Mesodermal cell (in vitro differentiated cells): ENCODE measurements around the gene TBL1X.

Experiments used
- H3K27ac ChIP-seq: 2 replicates; pipeline ENCODE4 v1.7.0; 2013; ENCODE audit warnings: mild to moderate bottlenecking, low read depth, low read length, moderate library complexity; ENCODE audit not compliant: severe bottlenecking
- H3K36me3 ChIP-seq: 2 replicates; pipeline ENCODE4 v1.7.1; 2013; ENCODE audit warnings: mild to moderate bottlenecking, low read length, moderate library complexity; ENCODE audit not compliant: control insufficient read depth, insufficient read depth
- H3K4me1 ChIP-seq: one replicate; pipeline ENCODE4 v1.7.1; 2013; ENCODE audit warnings: mild to moderate bottlenecking, low read length; ENCODE audit not compliant: insufficient read depth, control insufficient read depth, poor library complexity, severe bottlenecking
- H3K4me3 ChIP-seq: 2 replicates; pipeline ENCODE4 v1.7.0; 2013; ENCODE audit warnings: low read length, control low read depth, mild to moderate bottlenecking; ENCODE audit not compliant: insufficient read depth, poor library complexity, severe bottlenecking; ENCODE audit errors: extremely low read depth
- H3K9me3 ChIP-seq: 2 replicates; pipeline ENCODE4 v1.7.1; 2013; ENCODE audit warnings: mild to moderate bottlenecking, low read length, moderate library complexity; ENCODE audit not compliant: control insufficient read depth
- WGBS, 2 experiments: methylation state at CpG; one replicate each; pipeline ENCODE4 v1.1.5; 2013; ENCODE audit warnings: missing lambda C conversion rate in 2 of 2; ENCODE audit not compliant: insufficient coverage in 2 of 2; 5-methylcytosine and 5-hydroxymethylcytosine counted together

TBL1X gene

DNA sequence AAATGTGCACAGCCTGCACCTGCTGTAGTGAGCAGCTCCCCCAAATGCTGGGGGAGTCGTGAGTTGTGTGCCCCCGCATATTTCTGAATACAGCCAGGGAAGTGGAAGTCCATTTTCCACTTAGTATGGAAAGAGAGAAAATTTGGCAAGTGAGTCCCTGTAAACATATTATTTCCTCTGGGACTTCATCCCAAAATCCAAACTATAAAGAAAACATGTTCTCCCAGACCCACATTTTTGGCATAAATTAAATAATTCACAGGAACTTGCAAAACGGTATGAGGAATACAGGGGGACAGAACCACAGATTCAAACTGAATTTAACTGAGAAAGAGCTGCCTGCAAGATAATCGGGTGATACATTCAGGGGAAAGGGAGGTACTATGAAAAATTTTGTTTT lies 193.6 kb downstream of the TBL1X start:
- Histone ChIP-seq H3K36me3 (peaks cover 36% of the 10 kb centered on the region), H3K27ac (no peak overlapping the region), H3K9me3 (no peaks in the 10 kb centered on the region), H3K4me3 (no peak overlapping the region), H3K4me1 (no peaks in the 10 kb centered on the region)
- 100% methylated on average over 1 of the region's 4 CpGs; no CpG with 5 or more reads in 1 of the 2 experiments for whole genome bisulfite sequencing, 2 experiments

DNA sequence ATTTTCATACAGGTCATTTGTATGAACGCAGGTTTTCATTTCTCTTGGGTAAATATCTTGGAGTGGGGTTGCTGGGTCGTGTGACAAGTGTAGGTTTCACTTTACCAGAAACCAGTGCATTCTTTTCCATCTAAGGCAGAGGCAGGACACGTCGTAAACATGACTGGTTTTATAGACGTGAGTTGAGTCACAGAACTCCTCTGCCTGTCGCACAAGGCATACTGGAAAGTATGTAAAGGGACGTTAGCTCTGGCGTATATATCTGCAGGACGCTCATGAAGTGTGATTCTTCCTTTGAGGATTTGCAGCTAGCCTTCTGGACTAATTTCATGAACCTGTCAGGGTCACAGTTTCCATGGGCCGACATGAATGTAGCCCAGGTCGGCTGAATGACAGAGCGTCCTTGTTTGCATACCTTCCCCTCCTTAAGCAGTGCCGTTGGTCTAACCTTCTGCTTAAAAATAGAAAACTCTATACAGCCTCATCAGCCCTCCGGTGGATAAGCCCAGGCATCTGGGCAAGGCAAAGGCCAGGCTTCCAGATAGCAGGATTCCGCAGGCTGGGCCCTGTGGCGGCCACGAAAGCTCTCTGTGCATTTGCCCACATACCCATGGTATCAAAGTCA lies 194.8 kb downstream of the TBL1X start:
- Histone ChIP-seq H3K36me3 (peaks cover 32% of the 10 kb centered on the region), H3K9me3 (no peaks in the 10 kb centered on the region), H3K4me3 (no peak overlapping the region), H3K27ac (no peak overlapping the region), H3K4me1 (no peaks in the 10 kb centered on the region)
- 85 to 96% methylated on average over 10 to 12 of the region's 17 CpGs for WGBS, 2 experiments

GRCh38 chrX:9662148-9662547 lies 197.3 kb downstream of the TBL1X start:
- no peak overlapping the region for H3K27ac ChIP-seq
- peaks cover 31% of the 10 kb centered on the region for H3K36me3 ChIP-seq
- H3K4me3 ChIP-seq: no peak overlapping the region
- WGBS, 2 experiments: 83% methylated on average over 2 of the region's 4 CpGs
- H3K4me1 ChIP-seq: no peaks in the 10 kb centered on the region
- H3K9me3 ChIP-seq: peaks cover 4% of the 10 kb centered on the region

GRCh38 chrX:9663216-9663615 lies 198.4 kb downstream of the TBL1X start:
- Histone ChIP-seq H3K36me3 (peaks cover 27% of the 10 kb centered on the region), H3K4me3 (no peak overlapping the region), H3K27ac (no peak overlapping the region), H3K9me3 (peaks cover 4% of the 10 kb centered on the region), H3K4me1 (no peaks in the 10 kb centered on the region)
- whole genome bisulfite sequencing, 2 experiments: 100% methylated on average over 4 of the region's 6 CpGs; no CpG with 5 or more reads in 1 of the 2 experiments

DNA sequence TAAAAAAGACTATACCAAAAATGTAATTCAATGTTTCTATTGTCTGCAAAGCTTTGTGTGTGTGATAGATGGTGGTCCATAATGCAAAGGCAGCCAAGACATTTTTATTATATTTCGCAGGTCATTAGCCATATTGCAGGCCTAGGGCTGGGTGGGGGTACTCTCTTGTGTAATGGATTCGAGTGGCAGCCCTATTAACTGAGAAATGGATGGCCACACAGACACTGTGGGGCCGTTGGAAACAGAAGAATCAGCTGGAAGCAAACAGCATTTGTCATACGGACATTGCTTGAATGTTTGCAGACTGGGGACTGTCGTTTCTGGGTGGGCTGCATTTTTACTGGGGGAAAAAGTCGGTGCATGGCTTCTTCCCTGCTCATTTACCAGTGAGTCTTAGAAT lies 199.4 kb downstream of the TBL1X start:
- H3K36me3 ChIP-seq: peaks cover 27% of the 10 kb centered on the region
- H3K27ac ChIP-seq: no peak overlapping the region
- H3K4me3 ChIP-seq: no peak overlapping the region
- WGBS, 2 experiments: 93 to 100% methylated on average over 4 of the region's 6 CpGs
- H3K9me3 ChIP-seq: peaks cover 4% of the 10 kb centered on the region
- H3K4me1 ChIP-seq: no peaks in the 10 kb centered on the region

DNA sequence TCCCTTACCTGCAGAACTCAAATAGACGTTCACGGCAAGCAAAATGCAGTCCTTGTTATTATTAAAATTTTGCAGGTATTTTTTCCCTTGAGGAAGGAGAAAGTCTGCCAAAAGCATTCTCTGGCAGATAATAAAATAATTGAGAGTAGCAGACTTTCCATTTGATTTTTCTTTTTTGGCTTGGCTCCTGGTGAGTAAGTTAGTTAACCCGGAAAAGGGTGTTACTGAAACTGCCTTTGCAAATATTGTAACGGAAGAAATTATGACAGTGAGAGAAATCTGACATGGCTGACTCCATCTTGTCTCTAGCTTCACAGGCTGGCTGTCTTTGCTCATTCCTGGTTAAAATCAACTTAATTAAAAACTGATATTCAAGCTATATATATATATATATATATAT lies 200.3 kb downstream of the TBL1X start:
- peaks cover 4% of the 10 kb centered on the region for H3K9me3 ChIP-seq
- no peak overlapping the region for H3K4me3 ChIP-seq
- H3K27ac ChIP-seq: no peak overlapping the region
- 100% methylated on average over 1 of the region's 4 CpGs; no CpG with 5 or more reads in 1 of the 2 experiments for WGBS, 2 experiments
- peaks cover 27% of the 10 kb centered on the region for H3K36me3 ChIP-seq
- H3K4me1 ChIP-seq: no peaks in the 10 kb centered on the region

GRCh38 chrX:9668537-9668936 lies 203.7 kb downstream of the TBL1X start:
- Histone ChIP-seq H3K9me3 (peaks cover 4% of the 10 kb centered on the region), H3K4me1 (no peaks in the 10 kb centered on the region), H3K36me3 (peaks cover 17% of the 10 kb centered on the region), H3K27ac (no peak overlapping the region), H3K4me3 (no peak overlapping the region)
- no CpG with 5 or more reads among the region's 3 CpGs for WGBS, 2 experiments

DNA sequence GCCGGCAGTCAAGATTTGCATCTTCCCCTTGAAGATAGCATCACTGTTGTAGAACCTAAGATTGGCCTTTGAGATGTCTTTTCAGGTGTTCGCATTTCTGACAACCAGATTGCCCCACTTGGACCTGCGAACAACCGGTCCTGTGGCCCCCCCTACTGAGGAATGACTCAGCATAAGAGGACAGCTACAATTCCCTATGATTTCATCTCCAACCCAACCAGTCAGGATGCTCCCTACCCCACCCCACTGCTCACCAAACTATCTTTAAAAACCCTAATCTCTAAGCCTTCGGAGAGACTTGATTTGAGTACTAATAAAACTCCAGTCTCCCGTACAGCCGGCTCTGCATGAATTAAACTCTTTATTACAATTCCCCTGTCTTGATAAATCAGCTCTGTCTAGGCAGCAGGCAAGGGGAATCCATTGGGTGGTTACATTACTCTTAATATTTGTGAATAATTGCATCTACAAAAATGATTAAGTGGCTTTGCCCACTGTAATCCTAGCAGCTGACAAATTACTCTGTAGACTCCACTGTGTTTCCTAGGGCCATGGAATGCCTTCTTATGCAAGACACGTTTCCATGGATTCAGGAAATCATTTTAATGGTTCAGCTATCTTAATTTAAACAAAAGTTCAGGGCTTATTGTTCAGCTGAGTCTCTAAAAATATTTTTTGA lies 205.4 kb downstream of the TBL1X start:
- H3K9me3 ChIP-seq: peaks cover 4% of the 10 kb centered on the region
- H3K4me3 ChIP-seq: no peak overlapping the region
- H3K27ac ChIP-seq: no peak overlapping the region
- H3K4me1 ChIP-seq: no peaks in the 10 kb centered on the region
- WGBS, 2 experiments: 82 to 90% methylated on average over 2 to 4 of the region's 8 CpGs
- H3K36me3 ChIP-seq: peaks cover 12% of the 10 kb centered on the region

DNA sequence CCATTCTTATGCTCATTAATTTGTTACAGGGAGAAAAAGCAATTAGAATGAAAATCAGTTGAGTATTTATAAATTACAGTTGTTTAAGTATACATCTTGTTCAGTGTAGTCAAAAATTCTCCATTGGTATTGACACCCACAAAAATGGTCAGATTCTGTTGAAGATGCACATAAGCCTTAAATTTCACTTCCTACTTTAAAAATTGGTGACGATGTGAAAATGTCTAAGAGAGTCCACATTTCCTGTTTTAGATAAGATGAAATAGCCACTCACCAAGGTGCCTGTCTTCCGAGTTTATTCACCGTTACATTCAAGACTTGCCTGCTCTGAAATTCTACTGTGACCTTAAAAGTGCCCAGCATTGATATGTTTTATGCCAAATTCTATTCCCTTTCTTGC lies 207.1 kb downstream of the TBL1X start:
- H3K4me1 ChIP-seq: no peaks in the 10 kb centered on the region
- no peak overlapping the region for H3K27ac ChIP-seq
- H3K4me3 ChIP-seq: no peak overlapping the region
- 100% methylated on average over 1 of the region's 3 CpGs for WGBS, 2 experiments
- peaks cover 5% of the 10 kb centered on the region for H3K36me3 ChIP-seq
- H3K9me3 ChIP-seq: no peaks in the 10 kb centered on the region

- Histone ChIP-seq H3K4me1 (no peaks in the 10 kb centered on the region), H3K27ac (no peak overlapping the region), H3K36me3 (peaks cover 10% of the 10 kb centered on the region), H3K9me3 (no peaks in the 10 kb centered on the region), H3K4me3 (no peak overlapping the region)
- WGBS, 2 experiments: 92 to 98% methylated on average over 2 to 8 of the region's 13 CpGs
These were observed 211.4 kb downstream of the TBL1X start for GRCh38 chrX:9676306-9676705.

- H3K36me3 ChIP-seq: peaks cover 8% of the 10 kb centered on the region
- no peaks in the 10 kb centered on the region for H3K9me3 ChIP-seq
- no peaks in the 10 kb centered on the region for H3K4me1 ChIP-seq
- no CpG with 5 or more reads among the region's 6 CpGs for WGBS, 2 experiments
- no peak overlapping the region for H3K4me3 ChIP-seq
- no peak overlapping the region for H3K27ac ChIP-seq
These were observed 211.9 kb downstream of the TBL1X start for GRCh38 chrX:9676738-9677097.
